ENCODE measurements around the gene RAET1E. TPM values are rescaled to one million over a fixed set of nuclear protein-coding genes. Genes with fewer than 3 reads are reported as not detected.
"Not testable (repeated sequence)": the region's sequence is repeated elsewhere in the genome, so short reads cannot be mapped to it uniquely, and the experiment has no call there.

RAET1E gene, protein sequence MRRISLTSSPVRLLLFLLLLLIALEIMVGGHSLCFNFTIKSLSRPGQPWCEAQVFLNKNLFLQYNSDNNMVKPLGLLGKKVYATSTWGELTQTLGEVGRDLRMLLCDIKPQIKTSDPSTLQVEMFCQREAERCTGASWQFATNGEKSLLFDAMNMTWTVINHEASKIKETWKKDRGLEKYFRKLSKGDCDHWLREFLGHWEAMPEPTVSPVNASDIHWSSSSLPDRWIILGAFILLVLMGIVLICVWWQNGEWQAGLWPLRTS
- total RNA-seq = not detected in 2 replicates

DNA sequence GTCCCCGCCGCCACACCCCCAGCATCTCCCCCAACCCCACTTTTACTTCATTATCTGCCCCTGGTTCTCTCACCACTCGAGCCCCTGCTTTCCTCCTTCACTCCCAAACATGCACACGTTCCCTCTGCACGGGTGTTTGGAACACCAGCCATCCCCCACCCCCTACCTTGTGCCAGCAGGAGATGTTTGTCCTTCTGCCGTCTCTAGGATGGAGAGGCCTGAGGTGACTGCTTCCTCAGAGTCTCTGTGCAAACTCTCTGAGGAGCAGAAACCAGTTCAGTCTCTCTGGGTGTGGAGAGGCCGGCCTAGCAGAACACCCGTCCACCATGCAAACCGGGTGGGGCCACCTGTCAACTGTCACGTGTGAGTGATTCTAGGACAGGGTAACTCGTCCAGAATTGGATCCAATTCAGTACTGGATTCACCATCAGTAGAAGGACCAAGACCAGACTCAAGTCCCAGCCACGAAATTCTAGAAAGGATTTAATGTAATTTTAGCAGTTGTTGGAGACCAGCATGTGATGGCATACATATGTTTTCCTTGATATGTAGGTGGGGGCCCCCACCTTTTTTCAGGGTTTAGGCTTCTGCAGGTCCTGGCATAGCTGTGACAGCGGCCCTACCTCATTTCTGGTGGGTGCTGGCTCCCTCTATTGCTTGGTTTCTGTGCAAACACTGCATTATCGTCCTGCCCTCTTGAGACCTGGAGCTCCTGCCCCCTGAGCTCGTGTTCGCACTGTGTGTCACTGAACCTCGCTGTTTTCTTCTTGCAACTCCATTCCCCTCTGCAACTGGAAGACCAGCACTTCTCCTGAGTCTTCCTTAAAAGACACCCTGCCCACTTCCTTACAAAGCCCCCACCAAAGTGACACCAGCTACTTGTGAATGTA, at the start of gene RAET1E:
Gene RAET1E (minus strand): TSS at position 259 of the 890 bp plus-strand sequence. CDS start 7,212 bp downstream, outside the sequence.
- no peak for DNase-seq (ENCODE audit: low read depth)
- Histone ChIP-seq H3K36me3 (ENCODE audit: control insufficient read depth, insufficient read depth, low read length) (no peaks in the 10 kb centered on the region), H3K4me3 (ENCODE audit: low read depth, low read length) (no peak within 1 kb of the TSS), H3K27me3 (ENCODE audit: control insufficient read depth, insufficient read depth, low read length) (no peaks in the 10 kb centered on the region)
- TF ChIP-seq, protein P1, sequence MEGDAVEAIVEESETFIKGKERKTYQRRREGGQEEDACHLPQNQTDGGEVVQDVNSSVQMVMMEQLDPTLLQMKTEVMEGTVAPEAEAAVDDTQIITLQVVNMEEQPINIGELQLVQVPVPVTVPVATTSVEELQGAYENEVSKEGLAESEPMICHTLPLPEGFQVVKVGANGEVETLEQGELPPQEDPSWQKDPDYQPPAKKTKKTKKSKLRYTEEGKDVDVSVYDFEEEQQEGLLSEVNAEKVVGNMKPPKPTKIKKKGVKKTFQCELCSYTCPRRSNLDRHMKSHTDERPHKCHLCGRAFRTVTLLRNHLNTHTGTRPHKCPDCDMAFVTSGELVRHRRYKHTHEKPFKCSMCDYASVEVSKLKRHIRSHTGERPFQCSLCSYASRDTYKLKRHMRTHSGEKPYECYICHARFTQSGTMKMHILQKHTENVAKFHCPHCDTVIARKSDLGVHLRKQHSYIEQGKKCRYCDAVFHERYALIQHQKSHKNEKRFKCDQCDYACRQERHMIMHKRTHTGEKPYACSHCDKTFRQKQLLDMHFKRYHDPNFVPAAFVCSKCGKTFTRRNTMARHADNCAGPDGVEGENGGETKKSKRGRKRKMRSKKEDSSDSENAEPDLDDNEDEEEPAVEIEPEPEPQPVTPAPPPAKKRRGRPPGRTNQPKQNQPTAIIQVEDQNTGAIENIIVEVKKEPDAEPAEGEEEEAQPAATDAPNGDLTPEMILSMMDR (IDR thresholded peaks at IDR 0.05; ENCODE audit: insufficient read depth, low read length, poor library complexity, severe bottlenecking) = no peak

DNA sequence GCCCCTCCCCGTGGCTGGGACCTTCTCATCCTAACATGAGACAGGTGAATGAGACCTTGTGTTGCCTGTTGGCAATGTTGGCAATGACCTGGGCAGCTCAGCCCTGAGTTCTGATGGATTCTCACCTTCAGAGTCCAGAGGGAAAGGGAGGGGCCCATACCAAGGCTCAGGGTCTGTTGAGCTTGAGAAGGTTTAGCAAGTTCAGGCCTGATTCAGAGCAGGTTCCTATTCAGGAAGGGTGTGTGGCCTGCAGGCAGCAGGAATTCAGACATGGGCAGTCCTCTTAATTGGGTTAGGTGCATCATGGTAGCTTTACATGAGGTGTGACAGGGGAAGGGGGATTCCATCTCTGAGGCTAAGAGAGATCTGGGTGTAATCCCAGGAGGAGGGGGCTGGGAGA, 49.6 kb upstream of the RAET1E start:
- peaks cover 21% of the 10 kb centered on the region for H3K27me3 ChIP-seq (ENCODE audit: control insufficient read depth, insufficient read depth, low read length)

DNA sequence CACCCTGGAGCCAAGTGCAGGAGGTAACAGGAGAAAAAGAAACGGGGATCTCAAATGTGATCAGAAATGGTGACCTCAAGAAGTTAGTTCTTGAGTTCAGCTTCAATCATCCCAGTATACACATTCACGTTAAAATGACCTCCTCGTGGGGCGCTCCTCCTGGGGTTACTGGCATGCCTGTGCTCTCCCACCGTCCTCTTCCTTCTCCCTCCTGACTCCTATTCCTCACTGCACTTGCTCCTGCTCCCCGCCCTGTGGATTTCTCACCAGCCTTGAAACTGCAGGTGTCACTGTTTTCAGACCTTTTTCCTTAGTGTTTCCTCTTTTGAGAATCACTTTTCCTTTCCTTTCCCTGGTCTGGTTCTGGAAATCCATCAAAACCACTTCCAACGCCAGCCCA, 48.7 kb upstream of the RAET1E start:
- H3K36me3 ChIP-seq (ENCODE audit: control insufficient read depth, insufficient read depth, low read length); DNase-seq (ENCODE audit: low read depth); H3K4me3 ChIP-seq (ENCODE audit: low read depth, low read length): not testable (repeated sequence)
- H3K27me3 ChIP-seq (ENCODE audit: control insufficient read depth, insufficient read depth, low read length) = peaks cover 14% of the 10 kb centered on the region

More for the DNA sequence above, 49.6 kb upstream of the RAET1E start:
- H3K36me3 ChIP-seq (ENCODE audit: control insufficient read depth, insufficient read depth, low read length); H3K4me3 ChIP-seq (ENCODE audit: low read depth, low read length); DNase-seq (ENCODE audit: low read depth): not testable (repeated sequence)

DNA sequence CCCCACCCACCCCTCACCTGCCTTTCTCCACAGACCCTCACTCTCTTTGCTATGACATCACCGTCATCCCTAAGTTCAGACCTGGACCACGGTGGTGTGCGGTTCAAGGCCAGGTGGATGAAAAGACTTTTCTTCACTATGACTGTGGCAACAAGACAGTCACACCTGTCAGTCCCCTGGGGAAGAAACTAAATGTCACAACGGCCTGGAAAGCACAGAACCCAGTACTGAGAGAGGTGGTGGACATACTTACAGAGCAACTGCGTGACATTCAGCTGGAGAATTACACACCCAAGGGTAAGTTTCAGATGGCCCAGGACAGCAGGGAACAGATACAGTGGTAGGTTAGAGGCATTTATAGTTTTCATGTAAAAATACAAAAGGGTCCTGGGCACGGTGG, 47.4 kb upstream of the RAET1E start:
- H3K27me3 ChIP-seq (ENCODE audit: control insufficient read depth, insufficient read depth, low read length); H3K36me3 ChIP-seq (ENCODE audit: control insufficient read depth, insufficient read depth, low read length); DNase-seq (ENCODE audit: low read depth); H3K4me3 ChIP-seq (ENCODE audit: low read depth, low read length): not testable (repeated sequence)

DNA sequence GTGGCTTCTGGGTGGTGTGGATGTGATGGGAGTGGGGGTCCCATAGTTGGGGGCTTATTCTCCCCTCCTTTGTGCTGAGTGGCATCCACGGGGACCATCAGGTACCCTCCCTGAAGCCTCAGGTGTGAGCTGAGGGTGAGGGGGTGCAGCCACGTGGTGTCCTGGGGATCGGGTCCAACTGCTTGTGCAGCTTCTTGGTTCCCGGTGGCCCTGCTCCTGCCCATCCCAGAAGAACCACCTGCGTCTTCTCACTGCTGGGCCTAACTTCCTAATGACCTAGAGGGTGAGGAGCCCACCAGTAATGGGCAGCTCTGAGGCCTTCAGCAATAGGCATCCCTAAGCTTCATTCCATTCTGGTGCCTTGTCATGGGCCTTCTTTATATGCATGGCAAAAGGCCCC, 45.4 kb upstream of the RAET1E start:
- peaks cover 28% of the 10 kb centered on the region for H3K27me3 ChIP-seq (ENCODE audit: control insufficient read depth, insufficient read depth, low read length)
- not testable (repeated sequence) for H3K4me3 ChIP-seq (ENCODE audit: low read depth, low read length); DNase-seq (ENCODE audit: low read depth); H3K36me3 ChIP-seq (ENCODE audit: control insufficient read depth, insufficient read depth, low read length)

DNA sequence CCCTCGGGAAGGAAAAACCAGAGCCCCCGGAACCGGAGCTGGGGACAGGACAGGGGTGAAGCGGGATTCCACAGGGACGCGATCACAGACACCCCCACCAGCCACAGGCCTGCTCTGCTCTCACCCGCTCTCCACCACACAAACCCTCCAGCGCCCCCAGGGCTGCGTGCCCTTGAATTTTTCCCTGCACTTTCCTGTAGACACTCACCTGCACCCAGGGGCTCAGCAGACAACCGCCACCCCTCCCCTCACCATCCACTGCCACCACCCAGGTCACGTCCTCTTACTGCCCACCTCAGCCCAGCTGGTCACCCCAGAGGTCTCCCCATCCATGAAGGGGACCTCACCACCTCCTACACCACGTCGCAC, 44.5 kb upstream of the RAET1E start:
- peak overlapping the region; percentile 51 for H3K4me3 ChIP-seq (ENCODE audit: low read depth, low read length)
- no peaks in the 10 kb centered on the region for H3K36me3 ChIP-seq (ENCODE audit: control insufficient read depth, insufficient read depth, low read length)
- no peak for DNase-seq (ENCODE audit: low read depth)
- TF ChIP-seq, protein P1 (IDR thresholded peaks at IDR 0.05; ENCODE audit: insufficient read depth, low read length, poor library complexity, severe bottlenecking) = no peak
- H3K27me3 ChIP-seq (ENCODE audit: control insufficient read depth, insufficient read depth, low read length) = peaks cover 34% of the 10 kb centered on the region

DNA sequence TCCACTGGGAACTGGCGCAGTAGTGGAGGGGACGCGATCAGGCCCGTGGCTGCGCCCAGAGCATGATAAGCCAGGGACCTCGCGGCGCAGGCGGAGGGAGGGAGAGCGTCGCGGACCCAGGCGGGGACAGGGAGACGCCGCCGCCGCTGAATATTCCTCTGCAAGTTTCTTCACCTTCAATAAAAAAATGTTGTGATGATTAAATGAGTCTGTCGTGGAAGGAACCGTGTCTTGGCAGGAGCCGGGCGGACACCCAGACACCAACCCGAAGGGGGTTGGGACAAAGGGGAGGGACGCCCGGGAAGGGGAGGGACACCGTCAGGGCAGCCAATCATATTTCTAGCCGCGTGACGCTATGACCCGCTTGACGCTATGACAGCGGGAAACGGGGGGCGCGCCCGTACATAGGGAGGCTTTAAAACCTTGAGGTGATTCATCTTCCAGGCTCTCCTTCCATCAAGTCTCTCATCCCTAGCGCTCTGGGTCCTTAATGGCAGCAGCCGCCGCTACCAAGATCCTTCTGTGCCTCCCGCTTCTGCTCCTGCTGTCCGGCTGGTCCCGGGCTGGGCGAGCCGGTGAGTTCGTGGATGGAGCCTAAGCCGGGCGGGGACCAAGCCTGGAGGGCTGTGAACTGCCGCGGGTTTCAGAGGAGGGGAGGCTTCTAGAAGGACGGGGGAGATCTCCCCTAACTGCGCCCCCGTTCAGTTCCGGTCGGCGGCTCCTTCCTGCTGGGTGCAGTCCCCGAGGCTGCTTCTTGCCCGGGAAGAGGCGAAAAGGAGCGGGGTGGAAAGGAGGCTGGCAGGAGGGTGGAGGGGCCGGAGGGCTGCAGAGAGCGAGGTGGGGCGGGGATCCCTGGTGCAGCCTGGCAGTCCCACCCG, 43.9 kb upstream of the RAET1E start, which contains the start of gene ULBP2:
Gene ULBP2 (plus strand): TSS at position 432 of the 878 bp plus-strand sequence. CDS start 59 bp downstream, at position 491.
- TF ChIP-seq, protein P1 (IDR thresholded peaks at IDR 0.05; ENCODE audit: insufficient read depth, low read length, poor library complexity, severe bottlenecking) = no peak
- Histone ChIP-seq H3K4me3 (ENCODE audit: low read depth, low read length) (peak within 1 kb of the TSS; percentile 51), H3K36me3 (ENCODE audit: control insufficient read depth, insufficient read depth, low read length) (no peaks in the 10 kb centered on the region), H3K27me3 (ENCODE audit: control insufficient read depth, insufficient read depth, low read length) (peaks cover 37% of the 10 kb centered on the region)
- peak; percentile 87 for DNase-seq (ENCODE audit: low read depth)
